ENCODE results near the gene MRTFA.

GRCh38 chr22:40473703-40474102 is 162.8 kb downstream of the MRTFA start:
- no peak for TF ChIP-seq GATA2 (IDR thresholded peaks at IDR 0.05; ENCODE audit: low read depth, low read length)
- TF ChIP-seq GATA3 (IDR thresholded peaks at IDR 0.05; ENCODE audit: low read depth, low read length) = no peak
